Cardiac septum (tissue), 1 donor: ENCODE results near the gene S100A10. TPM values are rescaled to one million over a fixed set of nuclear protein-coding genes. Genes with fewer than 3 reads are reported as not detected.

Experiments
- DNase-seq: peaks from one replicate; pipeline ENCODE4 v3.0.0-alpha.2; 2020; ENCODE audit warnings: low spot score
- intact Hi-C: fragments of 100-400 bp; cut with DNase I; formaldehyde crosslinking; loops from one replicate; pipeline ENCODE4 v1.14.0; 2022
- total RNA-seq: library from RNA; stranded (reverse); fragmentation: NEBNext Ultra II Directional; extraction: Animal tissue kit (Norgen Biotek cat#: 25700); gene quantifications from one replicate; pipeline ENCODE4 v1.2.1, GENCODE V29; 2021
- donor health status: DM: no; HTN: no; CAD: no.

S100A10 gene
- total RNA-seq, 1 donor from 2014 or later = 131 TPM

GRCh38 chr1:151944857-151945575 lies 48.6 kb downstream of the S100A10 start:
- intact Hi-C loops = no loop called here
- DNase-seq = no peak

GRCh38 chr1:151944126-151944856 lies 49.4 kb downstream of the S100A10 start:
- intact Hi-C loops = no loop called here
- no peak for DNase-seq

GRCh38 chr1:151943591-151943990 lies 50.1 kb downstream of the S100A10 start:
- no peak for DNase-seq
- intact Hi-C loops = no loop called here

GRCh38 chr1:151942882-151943281 lies 50.8 kb downstream of the S100A10 start:
- DNase-seq = no peak

GRCh38 chr1:151940541-151940940 lies 53.1 kb downstream of the S100A10 start:
- intact Hi-C loops = no loop called here
- DNase-seq = no peak

More at GRCh38 chr1:151942882-151943281, 50.8 kb downstream of the S100A10 start:
- intact Hi-C loops = no loop called here

GRCh38 chr1:151939779-151940178 lies 53.9 kb downstream of the S100A10 start:
- DNase-seq = no peak
- intact Hi-C loops = no loop called here

GRCh38 chr1:151939141-151939540 lies 54.5 kb downstream of the S100A10 start:
- no peak for DNase-seq
- intact Hi-C loops = no loop called here

GRCh38 chr1:151936653-151937052 lies 57.0 kb downstream of the S100A10 start:
- no peak for DNase-seq
- intact Hi-C loops = no loop called here

- intact Hi-C loops = loop anchor here (2.0 kb wide), 1 partner anchor 29 kb away; no protein-coding TSS in a partner anchor
- DNase-seq = no peak
Measured at GRCh38 chr1:151935894-151936602, 57.6 kb downstream of the S100A10 start.

- intact Hi-C loops = loop anchor here (2.0 kb wide), 1 partner anchor 30 kb away; no protein-coding TSS in a partner anchor
- no peak for DNase-seq
Measured at GRCh38 chr1:151935154-151935553, 58.5 kb downstream of the S100A10 start.

- intact Hi-C loops = loop anchor here (1.0 to 2.0 kb wide), 3 partner anchors 31 to 67 kb away; no protein-coding TSS in a partner anchor
- no peak for DNase-seq
Measured at GRCh38 chr1:151934048-151934493, 59.6 kb downstream of the S100A10 start.

Other genes starting within 250 kb of the S100A10 start
- gene MRPL9, start 230.4 kb downstream of the S100A10 start, total RNA-seq = 43.2 TPM
- 6.0 TPM for gene TDRKH, start 203.4 kb downstream of the S100A10 start, total RNA-seq
- gene LINGO4, start 188.4 kb downstream of the S100A10 start, total RNA-seq = 0.43 TPM
- 5.9 TPM for gene RORC, start 162.1 kb downstream of the S100A10 start, total RNA-seq
- not detected for gene C2CD4D, start 154.0 kb downstream of the S100A10 start, total RNA-seq
- gene THEM5, start 140.1 kb downstream of the S100A10 start, total RNA-seq = not detected
- gene THEM4, start 84.3 kb downstream of the S100A10 start, total RNA-seq = 15.7 TPM
- gene S100A11, start 43.1 kb upstream of the S100A10 start, total RNA-seq = 90.8 TPM
- gene TCHHL1, start 95.2 kb upstream of the S100A10 start, total RNA-seq = not detected
- 0.05 TPM for gene TCHH, start 121.6 kb upstream of the S100A10 start, total RNA-seq
- gene RPTN, start 165.4 kb upstream of the S100A10 start, total RNA-seq = not detected
- gene HRNR, start 230.3 kb upstream of the S100A10 start, total RNA-seq = not detected